ENCODE measurements around the gene NHEJ1.
A peak's percentile ranks its signal among the peaks of the same experiment; 100 is the strongest.

NHEJ1 gene

DNA sequence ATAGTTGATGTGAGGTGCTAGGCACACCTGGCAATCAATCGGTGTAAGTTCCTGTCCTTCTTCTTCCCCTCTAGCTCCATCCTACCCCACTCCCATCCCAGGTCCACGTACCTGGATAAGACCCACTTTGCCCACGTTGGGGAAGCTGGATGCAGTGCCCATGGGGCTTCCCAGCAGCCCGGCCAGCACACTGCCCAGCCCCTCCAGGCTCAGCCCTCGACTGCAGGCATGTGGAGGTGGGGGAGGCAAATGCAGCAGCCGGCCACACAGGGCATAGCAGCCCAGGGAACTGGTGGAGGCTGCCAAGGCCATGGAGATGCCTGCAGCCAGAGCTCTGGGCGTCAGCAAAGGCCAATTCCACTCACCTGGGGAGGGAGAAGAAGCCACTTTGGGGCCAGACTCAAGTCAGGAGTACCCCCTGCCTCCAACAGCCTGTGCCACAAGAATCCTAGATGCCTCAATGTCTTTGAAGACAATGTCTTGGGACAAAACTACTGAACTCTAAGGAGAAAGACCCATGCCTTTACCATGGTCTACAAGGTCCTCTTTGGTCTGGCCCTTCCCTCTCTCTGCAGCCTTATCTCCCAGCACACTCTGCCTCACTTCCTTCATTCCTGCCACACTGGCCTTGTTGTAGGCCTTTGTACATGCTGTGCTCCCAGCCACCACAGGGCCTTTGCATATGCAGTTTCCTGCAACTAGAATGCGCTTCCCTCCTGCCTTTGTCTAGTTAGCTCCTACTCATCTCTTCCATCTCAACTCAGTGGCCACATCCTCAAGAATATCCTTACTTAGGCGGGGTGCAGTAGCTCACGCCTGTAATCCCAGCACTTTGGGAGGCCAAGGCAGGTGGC, 4.7 kb upstream of the NHEJ1 start:
- no peak for DNase-seq

DNA sequence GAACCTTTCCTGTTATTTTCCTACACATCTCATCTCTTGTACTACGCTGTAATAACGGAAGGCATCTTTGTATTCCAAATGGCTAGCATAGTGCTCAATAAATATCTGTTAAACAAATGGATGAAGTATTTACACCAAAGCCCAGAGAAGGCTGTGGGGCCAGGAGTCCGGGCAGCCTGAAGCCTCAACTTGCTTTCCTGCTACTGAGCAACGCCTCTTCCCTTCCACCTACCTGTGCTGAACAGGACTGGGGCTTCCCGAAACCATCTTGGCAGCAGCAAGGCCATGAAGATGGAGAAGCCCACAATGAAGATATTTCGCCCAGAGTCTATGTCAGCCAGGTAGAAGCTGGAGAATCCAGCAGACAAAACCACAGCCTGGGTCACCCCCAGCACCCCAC, 2.5 kb upstream of the NHEJ1 start:
- no peak for DNase-seq

DNA sequence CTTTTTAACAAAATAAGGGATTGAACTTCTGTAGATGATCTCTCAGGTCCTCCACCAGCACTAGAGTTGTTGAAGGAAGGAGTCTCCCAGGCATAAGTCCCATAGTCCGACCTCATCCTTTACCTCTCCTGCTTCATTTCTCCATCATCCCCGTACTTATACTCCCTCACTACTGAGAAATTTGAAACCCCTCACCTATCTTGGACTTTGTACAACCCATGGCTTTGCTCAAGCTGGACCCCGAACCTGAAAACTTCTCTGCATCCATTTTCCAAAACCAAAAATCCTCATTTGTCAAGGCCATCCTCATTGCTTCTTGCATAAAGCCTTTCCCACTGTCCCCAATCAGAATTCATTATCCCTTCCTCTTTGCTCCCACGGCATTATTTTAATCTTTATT, 482 bp upstream of the NHEJ1 start:
- DNase-seq: no peak

DNA sequence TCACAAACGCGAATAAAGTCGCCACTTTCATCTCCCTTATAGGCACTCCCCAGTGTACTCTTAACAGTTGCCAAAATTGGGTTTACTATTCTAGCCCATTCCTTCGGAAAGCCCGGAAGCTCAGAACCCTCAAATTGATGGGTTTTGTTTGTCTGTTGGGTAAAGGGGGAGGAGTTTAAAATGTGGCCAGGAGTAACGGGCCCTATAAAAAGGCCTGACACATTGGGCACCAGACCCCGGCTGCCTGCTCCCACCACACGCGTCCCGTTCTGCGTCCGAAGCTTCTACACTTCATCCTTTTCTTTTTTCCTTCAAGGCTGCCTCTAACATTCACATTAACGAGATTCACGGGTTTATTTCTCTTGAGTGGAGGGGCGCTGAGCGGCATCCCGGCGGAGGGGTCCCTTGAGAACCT, 837 bp downstream of the NHEJ1 start:
- no peak for DNase-seq

DNA sequence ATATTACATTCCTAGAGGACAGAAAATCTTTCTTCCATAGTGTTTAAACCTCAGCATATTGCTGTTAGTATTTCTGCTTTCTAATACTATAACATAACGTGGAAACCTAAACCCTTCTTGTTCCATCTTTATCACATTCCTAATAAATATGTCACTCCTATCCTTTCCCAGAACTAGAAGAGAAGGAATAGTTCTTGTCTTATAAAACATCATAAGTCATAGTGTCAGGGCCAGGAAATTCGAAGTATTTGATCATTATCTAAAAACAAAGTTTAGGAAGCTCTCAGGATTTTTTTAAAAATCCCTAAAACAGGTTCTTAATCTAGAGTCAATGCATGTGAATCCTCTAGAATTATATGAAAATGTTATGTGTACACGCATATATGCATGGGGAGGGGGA, 2.0 kb downstream of the NHEJ1 start:
- DNase-seq: no peak

DNA sequence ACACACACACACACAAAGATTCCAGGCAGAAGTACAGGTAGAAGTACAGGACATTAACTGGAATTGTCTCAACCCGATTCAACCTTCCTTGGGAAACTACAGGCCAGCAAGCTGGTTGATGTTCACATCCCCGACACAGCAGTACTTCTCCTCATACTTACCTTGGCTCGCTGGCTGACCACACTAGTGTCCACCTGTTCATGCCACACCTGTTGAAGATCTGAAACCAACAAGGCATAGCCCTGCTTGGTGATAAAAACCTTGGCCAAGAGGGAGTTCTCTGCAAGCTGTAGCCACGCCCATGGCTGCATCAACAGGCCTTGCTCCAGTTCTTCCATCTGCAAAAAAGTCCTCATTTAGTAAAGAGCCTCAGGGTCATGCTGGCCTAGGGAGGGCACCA, 2.6 kb downstream of the NHEJ1 start:
- DNase-seq: no peak

DNA sequence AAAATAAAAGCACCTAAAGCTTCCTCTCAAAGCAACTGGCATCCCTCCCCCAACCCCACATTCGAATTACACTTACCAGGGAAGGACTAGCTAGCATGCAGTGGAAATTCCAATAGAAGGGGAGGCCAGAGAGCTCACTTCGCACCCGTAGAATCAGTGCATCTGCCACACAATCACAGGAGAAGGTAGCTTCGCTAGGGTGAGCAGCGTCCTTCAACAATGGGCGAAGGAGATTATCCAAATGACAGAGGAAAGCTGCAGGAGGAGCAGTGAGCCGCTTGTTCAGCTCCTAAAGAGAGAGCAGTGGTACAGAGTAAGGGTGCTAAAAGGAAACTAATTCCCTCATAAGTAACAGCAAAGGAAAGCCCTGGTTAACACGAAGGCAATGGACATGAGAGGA, 3.2 kb downstream of the NHEJ1 start:
- no peak for DNase-seq

DNA sequence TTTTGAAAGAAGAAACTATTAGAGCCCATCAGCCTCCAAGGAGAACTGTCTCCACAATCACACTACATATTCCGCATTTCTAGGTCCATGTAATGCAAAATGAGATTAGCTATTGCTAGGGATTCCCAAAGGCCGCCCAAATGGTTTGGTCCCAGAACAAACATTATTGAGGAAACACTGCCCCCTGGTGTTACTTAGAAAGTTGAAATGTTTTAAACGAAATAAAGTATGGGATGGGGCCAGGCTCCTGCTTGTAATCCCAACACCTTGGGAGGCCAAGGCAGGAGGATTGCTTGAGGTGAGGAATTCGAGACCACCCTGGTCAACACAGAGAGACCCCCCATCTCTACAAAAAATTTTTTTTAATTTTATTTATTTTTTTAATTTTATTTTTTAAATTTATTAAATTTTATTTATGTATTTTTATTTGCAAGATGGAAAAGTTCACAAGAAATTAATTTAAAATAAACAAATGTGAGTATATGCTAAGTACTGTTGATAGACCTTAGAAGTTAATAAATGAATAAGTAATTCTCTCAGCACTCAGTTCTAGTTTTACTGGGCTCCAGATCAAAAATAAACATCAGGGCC, 5.5 kb downstream of the NHEJ1 start:
- no peak for DNase-seq

DNA sequence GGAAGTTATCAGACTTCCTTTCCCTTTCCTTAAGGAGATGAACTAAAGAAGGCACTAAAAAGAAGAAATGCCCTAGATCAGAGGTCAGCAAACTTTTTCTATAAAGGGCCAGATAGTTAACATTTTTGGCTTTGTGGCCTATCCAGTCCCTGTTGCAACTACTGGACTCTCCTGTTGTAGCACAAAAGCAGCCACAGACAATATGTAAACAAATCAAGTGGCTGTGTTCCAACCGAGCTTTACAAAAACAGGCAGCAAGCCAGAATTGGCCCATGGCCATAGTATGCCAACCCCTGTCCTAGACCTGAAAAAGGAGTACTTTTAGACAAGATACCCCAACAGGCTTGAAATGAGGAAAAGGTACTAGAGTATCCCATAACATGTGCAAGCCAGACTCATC, 10.9 kb downstream of the NHEJ1 start:
- no peak for DNase-seq

DNA sequence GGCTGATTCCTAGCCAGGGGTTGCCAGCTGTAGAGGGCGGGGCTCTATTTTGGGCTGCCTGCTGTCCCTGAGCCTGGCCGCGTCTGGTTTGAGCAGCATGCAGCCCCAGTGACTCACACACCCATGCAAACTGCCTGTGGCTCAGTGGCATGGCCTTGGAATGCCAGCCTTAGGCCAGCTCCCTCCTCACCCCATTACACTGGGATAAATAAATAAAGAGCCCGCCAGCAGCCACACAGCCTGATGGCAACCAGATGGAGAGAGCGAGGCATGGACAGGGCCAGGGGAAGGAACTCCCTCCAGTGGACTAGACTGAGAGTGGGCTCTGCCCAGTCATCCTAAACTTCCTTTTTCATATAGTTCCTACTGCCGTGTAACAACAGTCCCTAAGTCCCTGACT, 18.3 kb downstream of the NHEJ1 start:
- no peak for DNase-seq

DNA sequence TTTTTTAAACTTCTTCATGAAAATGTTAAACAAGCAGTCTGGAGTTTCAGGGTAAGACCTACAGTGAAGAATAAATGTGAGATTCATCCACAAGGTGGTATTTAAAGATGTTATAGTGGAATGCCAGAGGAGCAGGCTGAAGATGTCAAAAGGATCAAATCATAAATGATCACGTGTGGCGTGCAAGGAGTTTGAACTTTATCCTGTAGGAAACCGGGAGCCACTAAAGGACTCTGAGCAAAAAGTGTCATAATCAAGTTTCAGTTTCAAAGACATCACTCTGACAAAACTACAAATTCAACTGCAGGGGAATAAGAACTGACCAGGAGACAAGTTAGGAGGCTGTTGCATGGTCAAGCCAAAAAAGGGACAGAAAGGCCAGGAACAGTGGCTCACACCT, 19.9 kb downstream of the NHEJ1 start:
- no peak for DNase-seq

DNA sequence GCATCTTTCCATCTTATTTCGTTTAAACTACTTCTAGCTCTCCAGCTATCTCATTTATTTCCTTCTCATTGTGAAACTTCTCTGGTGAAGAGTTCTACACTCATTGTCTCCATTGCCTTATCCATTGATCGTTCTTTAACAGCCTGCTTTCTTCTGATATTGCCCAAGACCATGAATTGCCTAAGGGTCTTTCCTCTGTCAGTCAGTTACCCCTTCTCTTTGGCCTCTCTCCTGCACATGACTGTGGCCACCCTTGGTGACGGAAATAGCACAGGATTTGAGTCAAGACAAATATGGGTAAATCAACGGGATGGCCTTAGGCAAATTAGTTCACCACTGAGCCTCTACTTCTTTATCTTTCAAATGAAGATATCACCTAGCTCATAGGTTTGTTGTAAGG, 26.6 kb downstream of the NHEJ1 start:
- DNase-seq: no peak

DNA sequence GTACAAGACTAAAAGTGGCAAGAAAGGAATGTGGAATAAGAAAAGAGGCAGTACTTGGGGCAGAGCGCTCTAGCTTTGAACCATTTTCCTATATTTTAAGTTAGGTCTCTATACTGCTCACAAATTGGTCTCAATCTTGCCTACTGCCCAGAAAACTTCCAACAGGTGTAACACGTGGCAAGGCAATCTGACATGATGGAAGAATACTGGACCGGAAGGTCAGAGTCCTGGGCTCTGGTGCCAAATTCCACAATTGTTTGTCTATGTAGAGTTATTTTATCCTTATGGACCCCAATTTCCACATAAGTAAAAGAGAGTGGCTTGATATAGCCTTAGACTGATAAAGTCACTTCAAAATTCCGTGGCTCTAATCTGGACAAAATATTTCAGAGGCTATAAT, 28.9 kb downstream of the NHEJ1 start:
- no peak for DNase-seq

DNA sequence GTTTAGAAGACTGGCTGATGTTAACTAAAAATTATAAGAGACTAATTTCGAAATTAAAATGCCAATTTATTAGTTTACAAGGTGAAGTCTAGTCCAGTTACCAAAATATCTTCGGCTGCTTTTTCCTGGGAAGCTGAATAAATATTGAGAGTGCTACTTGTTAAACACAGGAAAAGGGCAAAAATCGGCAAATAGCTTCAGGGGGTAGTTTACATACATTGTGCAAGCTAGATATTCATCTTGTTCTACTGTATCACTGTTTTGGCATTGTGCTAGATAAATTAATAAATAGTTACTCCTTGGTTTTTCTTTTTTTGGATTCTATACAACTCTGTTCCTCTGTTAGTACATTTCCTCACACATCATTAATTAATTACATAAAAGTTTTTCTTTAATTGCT, 29.3 kb downstream of the NHEJ1 start:
- DNase-seq: no peak

DNA sequence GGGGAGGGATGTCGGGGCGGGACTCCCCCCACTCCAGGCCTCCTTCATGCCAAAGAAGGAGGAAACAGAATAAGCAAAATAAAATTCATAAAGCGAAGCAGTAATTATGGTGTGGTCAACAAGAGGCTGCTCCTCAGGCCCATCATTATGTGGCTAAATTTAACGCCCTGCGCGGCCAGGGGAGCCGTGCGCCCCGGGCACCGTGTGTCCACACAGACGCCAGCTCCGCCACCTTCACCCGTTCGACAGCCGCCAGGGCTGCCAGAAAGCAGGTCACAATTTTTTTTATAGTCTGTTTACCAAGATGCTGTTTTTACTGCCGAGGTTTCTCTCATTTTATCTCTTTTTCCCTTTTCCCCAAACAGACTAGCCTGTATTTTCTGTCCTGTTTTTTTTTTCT, 31.0 kb downstream of the NHEJ1 start:
- DNase-seq: no peak

DNA sequence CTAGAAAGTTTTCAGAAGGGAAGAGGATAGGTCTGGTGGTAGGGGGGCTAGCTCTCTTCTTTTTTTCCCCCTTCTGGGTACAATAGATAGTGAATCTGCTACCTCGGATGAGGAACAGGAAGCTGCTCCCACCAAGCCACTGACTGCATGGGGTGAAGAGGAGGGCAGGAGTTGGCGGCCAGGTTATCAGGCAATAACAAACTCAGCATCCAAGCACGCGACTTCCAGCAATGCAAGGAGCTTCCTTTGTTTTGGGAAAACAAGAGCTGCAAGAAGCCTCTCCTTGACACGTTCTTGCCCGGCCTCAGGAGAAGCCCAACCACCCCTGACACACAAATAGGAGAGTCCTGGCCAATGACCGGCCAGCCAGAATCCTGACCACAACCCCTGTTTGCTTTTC, 32.2 kb downstream of the NHEJ1 start:
- no peak for DNase-seq

DNA sequence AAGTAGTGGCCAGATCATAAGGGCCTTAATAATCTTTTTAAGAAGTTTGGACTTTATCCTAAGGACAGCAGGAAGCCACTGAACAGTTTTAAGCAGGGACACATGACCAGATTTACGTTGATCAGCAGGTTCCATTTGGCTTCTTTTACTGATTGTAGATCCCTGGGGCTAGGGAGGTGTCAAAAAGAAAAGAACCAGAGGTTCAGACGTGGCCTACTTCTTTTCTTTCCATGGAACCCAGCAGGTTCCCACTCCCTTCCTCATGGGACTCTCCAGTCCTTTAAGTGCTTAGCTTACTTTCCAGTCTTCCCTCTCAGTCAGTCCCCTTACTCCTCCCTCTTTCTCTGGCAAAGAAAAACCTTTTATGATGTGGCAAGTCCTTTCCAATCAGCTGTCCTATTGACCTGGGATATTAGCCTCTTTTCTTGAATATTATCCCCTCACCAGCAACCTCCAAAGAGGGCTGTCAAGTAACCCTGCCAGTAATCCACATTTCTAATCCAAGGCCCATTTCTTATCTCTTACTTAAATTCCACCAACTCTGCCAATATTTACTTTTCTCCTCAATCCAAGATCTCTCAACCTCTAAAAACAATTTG, 33.5 kb downstream of the NHEJ1 start:
- no peak for DNase-seq

DNA sequence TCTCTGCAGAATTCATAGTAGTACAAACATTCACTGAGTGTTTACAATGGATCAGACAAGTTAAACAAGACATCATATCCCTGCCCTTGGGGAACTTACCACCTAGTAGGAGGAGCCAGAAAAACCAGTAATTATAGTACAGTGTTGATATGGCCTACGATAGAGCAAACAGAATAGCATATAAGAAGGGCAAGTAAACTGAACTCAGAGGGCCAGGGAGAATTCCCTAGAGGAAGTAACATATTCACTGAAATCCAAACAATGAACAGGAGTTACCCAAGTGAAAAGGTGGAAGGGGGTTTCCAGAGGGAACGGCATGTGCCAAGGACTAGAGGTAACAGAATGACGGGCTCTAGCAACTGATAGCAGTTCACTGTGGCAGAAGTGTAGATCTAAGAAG, 34.1 kb downstream of the NHEJ1 start:
- no peak for DNase-seq

DNA sequence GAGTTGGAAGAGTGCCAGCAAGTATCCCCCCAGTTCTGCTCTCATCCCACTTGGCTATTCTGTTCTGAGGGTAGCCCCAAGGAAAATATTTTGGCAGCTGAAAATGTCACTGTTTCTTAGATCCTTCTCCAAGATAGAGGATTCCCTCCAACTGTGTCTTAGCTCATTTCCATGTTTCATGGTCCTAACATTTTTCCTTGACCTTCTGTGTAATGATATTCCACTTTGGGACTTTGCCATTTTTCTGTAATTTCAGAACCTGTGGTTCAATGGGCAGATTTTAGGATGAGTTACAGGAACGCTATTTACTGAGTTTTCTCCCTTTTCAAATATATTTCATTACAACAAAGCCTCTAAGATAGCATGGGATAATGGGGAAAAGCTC, 34.7 kb downstream of the NHEJ1 start:
- no peak for DNase-seq

DNA sequence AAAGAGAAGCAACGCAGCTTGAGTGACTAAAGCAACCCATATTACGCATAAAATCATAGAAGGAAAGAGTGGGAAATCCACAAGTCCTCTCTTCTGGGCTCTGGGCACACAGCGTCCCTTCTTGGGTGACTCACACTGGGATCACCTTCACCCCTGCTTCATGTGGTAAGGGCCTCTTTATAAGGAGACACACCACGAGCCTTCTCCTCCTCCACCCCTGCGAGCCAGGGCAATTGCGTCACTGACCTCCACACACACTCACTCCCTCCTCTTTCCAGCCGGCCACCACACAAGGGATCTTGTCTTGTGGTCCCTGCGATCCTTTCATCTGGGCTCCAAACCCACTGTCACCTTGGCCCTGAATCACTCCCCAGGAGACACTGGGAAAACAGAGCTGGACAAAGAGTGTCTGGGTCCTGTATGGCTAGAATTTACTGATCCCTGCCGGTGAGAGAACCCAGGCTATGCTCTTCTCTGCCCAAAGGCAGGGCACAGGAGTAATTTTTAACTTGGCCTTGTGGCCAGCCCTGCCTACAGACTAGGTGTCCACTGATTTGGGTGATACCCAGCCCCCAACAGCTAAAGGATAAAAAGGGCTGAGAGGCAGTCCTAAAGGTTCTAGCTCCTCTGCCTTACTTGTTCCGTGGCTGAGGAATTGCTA, 35.3 kb downstream of the NHEJ1 start:
- DNase-seq: peak; percentile 2

DNA sequence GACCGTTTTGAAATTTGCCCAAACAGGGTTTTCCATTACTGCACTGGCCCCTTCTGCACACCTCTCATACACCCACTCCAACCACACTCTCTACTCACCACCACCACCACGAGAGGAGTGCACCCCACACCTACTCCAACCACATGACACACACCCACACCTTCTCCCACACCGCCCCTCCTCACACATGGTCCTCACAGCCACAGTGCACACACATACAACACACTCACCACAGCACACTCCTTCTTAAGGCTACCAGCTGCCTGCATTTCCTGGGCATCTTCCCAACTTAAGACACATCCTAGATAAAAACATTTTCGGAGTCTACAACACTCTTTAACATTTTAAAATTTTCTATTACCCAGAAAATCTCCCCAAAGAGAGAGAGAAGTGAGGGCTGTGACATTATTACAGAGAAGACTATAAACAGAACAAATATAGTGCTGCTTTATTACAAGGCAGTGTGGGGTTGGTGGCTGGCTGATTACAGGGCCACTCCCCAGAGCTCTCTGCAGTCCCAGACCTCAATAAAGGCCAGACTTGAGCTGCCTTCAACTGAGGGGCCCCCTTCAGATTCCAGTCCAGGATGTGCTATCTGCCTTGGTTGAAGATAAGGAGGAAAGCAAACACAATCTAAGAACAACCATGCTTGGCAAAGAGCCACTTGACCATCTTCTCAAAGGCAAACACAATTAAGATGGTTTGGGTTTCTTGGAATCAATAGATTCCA, 36.1 kb downstream of the NHEJ1 start:
- no peak for DNase-seq

DNA sequence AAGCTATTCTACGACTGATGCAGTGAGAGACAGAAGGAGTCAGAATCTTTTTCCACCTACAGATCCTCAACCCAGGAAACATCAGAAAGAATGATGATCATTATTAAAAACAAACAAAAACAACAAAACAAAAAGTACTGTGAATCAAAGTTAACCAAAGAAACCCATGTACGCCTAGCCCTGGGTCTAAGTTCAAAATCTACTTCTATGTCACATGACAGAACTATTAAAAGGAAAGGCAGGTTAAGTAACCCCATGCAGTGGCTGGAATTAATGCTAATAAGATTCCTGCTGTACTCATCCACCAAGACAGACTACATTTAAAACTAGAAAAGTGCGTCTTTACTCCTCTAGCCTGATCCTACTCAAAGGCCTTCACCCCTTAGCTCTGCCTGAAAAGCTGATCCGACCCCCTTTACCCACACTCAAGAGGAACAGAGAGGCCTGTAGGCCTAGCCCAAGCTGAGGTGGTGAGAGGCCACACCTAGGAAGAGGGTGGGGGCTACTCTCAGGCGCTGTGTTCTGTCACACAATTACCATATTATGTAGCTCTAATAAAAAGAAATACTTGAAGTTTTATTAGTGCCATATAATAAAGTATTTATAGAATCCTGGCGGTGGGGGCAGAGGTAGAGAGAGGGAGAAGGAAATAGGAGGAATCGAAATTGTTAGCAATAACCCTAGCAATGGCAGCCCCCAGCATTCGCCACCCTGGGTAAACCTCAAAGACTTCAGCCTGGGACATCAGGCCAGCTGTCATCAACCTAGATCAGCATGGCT, 37.1 kb downstream of the NHEJ1 start:
- DNase-seq: no peak
